ENCODE measurements around the gene TBC1D22B. TPM values are rescaled to one million over a fixed set of nuclear protein-coding genes. Genes with fewer than 3 reads are reported as not detected.
"Not testable (repeated sequence)": the region's sequence is repeated elsewhere in the genome, so short reads cannot be mapped to it uniquely, and the experiment has no call there.

Gene TBC1D22B
- total and polyA plus RNA-seq, 8 donors = 3.5 to 16.3 (median 6.2) TPM

DNA sequence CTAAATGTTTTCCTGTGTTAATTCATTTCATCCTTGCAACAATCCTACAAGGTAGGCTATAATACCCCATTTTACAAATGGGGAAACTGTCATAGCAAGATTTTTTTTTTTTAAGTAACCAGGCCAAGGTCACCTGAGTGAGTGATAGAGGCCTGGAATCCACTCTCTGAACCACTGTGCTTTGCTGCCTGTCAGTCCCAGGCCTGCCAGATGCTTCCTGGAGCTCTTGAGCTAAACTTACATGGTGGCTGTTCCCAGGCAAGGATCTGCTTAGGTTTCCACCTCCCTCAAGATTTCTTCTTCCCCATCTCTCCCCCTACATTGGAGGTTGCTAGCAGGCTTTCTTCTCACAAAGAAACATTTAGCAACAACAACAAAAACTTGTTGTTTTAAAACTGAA, 63.5 kb downstream of the TBC1D22B start:
- Histone ChIP-seq H3K4me3 (no peak overlapping the region), H3K27me3 (no peaks in the 10 kb centered on the region), H3K4me1 (peaks cover 0 to 25% (median 8%) of the 10 kb centered on the region in 4 donors), H3K36me3 (peaks cover 39 to 76% (median 76%) of the 10 kb centered on the region in 4 donors), H3K9me3 (no peaks in the 10 kb centered on the region), H3K27ac (no peak overlapping the region)
- intact Hi-C loops (cut with DNase I; ENCODE audit: low total_unique reads) = loop anchor here (10.0 kb wide), 2 partner anchors 244 to 374 kb away; partner anchors contain the start of gene MDGA1
- TF ChIP-seq, protein P1, sequence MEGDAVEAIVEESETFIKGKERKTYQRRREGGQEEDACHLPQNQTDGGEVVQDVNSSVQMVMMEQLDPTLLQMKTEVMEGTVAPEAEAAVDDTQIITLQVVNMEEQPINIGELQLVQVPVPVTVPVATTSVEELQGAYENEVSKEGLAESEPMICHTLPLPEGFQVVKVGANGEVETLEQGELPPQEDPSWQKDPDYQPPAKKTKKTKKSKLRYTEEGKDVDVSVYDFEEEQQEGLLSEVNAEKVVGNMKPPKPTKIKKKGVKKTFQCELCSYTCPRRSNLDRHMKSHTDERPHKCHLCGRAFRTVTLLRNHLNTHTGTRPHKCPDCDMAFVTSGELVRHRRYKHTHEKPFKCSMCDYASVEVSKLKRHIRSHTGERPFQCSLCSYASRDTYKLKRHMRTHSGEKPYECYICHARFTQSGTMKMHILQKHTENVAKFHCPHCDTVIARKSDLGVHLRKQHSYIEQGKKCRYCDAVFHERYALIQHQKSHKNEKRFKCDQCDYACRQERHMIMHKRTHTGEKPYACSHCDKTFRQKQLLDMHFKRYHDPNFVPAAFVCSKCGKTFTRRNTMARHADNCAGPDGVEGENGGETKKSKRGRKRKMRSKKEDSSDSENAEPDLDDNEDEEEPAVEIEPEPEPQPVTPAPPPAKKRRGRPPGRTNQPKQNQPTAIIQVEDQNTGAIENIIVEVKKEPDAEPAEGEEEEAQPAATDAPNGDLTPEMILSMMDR (IDR thresholded peaks at IDR 0.05) = no peak
- TF ChIP-seq POLR2AphosphoS5 (IDR thresholded peaks at IDR 0.05) = no peak
- TF ChIP-seq EP300 (IDR thresholded peaks at IDR 0.05) = no peak
- TF ChIP-seq POLR2A (IDR thresholded peaks at IDR 0.05) = no peak
- DNase-seq = no peak

DNA sequence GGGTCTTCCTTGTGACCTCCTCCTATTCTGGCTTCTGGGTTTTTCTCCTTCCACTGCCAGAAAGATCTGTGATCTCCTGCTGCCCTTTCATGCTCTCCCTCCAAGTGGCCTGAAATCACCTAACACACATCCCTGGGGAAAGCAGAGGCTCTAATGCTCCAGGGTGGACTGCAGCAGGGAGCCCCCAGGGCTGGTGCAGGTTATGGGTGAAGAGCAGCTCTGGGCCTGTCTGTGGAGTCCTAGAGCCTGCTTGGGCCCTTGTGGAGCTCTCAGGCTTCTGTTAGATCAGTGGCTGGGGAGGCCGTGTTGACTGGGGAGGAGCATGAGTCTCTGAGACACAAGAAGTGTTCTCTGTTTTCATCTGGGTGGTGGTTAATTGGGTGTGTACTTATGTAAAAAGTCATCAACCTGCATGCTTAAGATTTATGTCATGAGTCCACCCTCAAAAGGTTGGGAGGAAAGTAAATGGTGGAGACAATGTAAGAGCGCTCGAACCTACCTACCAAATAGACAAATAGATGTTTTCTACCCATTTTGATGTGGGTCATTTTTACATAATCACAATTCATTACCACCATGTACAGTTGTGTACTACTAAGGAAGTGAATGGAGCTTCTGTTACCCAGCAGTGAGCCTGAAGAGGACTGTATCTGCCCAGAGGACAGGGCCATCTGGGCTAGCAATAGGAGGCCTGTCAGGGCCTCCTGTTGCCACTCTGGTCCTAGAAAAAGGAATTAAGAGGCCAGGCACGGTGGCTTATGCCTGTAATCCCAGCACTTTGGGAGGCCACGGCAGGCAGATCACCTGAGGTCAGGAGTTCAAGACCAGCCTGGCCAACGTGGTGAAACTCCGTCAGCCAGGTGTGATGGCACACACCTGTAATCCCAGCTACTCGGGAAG, 64.2 kb downstream of the TBC1D22B start:
- no peak overlapping the region for H3K27ac ChIP-seq
- H3K9me3 ChIP-seq = no peaks in the 10 kb centered on the region
- TF ChIP-seq POLR2AphosphoS5 (IDR thresholded peaks at IDR 0.05) = no peak
- TF ChIP-seq EP300 (IDR thresholded peaks at IDR 0.05) = no peak
- TF ChIP-seq POLR2A (IDR thresholded peaks at IDR 0.05) = no peak
- TF ChIP-seq, protein P1 (IDR thresholded peaks at IDR 0.05) = no peak
- intact Hi-C loops (cut with DNase I; ENCODE audit: low total_unique reads) = loop anchor here (10.0 kb wide), 2 partner anchors 243 to 373 kb away; partner anchors contain the start of gene MDGA1
- no peak for DNase-seq
- peaks cover 0 to 25% (median 8%) of the 10 kb centered on the region in 4 donors for H3K4me1 ChIP-seq
- H3K27me3 ChIP-seq = no peaks in the 10 kb centered on the region
- H3K36me3 ChIP-seq = peaks cover 32 to 69% (median 69%) of the 10 kb centered on the region in 4 donors
- no peak overlapping the region for H3K4me3 ChIP-seq
- 81 to 91% (median 86%) methylated on average over 8 of the region's 8 CpGs for WGBS, 5 donors

DNA sequence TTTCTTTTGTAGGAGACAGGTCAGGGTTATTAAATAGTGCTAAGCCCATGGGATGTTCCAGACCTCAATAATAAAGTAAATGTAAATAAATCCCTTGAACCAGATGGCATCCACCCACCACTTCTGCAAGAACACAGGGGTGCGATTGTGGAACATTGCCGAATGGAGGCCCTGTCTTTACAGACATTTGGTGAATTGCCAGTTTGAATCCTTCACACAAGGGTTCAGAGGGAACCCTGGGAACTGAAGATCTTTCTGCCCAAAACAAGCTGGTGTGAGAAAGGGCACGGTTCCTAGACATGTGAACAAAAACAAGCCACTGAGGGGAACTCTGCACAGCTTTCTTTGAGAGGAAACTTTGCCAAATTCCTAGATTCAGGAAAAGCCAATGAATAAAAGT, 66.0 kb downstream of the TBC1D22B start:
- no peak for TF ChIP-seq POLR2A (IDR thresholded peaks at IDR 0.05)
- no peak for TF ChIP-seq POLR2AphosphoS5 (IDR thresholded peaks at IDR 0.05)
- TF ChIP-seq, protein P1 (IDR thresholded peaks at IDR 0.05) = no peak
- TF ChIP-seq EP300 (IDR thresholded peaks at IDR 0.05) = no peak
- Histone ChIP-seq H3K4me1 (peaks cover 0 to 25% (median 8%) of the 10 kb centered on the region in 4 donors), H3K27me3 (no peaks in the 10 kb centered on the region), H3K27ac (peak overlapping the region in 1 of 5 donors; percentile 57), H3K9me3 (no peaks in the 10 kb centered on the region), H3K4me3 (no peak overlapping the region), H3K36me3 (peaks cover 19 to 53% (median 52%) of the 10 kb centered on the region in 4 donors)
- WGBS, 5 donors = 14 to 41% (median 29%) methylated on average over 3 of the region's 3 CpGs
- intact Hi-C loops (cut with DNase I; ENCODE audit: low total_unique reads) = loop anchor here (10.0 kb wide), 2 partner anchors 241 to 371 kb away; partner anchors contain the start of gene MDGA1
- DNase-seq = peak in 1 of 2 donors; percentile 44

DNA sequence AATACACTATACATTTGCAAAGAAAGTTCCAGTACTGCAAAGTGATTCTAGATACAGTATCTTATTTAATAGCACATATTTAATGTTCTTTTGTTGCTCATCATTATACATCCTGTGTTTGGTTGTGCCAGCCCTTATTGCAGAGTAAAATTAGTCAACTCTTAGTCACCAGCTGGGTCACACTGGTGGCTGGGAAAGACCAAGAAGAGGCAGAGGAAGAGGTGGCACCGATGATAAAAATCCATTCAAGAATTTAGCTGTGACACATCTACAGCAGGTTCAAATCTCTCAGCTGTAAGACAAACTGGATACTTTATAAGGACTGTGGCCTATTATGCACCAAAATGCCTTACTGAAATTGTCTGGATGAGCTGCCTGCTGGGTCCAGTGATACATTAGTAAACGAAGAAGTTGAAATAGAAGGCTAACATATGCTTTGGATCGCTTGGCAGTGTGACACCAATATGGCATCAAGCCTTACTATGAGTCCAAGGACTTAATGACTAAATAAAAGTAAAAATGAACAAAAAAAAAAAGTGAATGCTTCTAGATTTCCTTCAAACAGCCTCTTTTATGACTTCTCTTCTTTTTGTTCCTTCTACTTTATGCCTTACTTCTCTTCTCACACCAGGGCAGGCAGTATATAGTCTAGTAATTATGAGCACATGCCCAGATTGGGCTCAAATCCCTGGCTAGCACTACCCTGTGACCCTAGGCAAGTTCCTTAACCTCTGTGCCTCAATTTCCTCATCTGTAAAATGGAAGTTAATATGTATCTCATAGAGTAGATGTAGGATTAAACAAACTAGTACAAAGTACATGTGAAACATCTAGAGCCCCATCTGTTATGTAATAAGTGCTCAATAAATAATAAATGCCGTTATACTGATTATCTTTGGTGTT, 66.8 kb downstream of the TBC1D22B start:
- Histone ChIP-seq H3K4me1 (peaks cover 0 to 25% (median 8%) of the 10 kb centered on the region in 4 donors), H3K27ac (peak overlapping the region in 1 of 5 donors; percentile 57), H3K36me3 (peaks cover 11 to 52% (median 51%) of the 10 kb centered on the region in 4 donors), H3K27me3 (no peaks in the 10 kb centered on the region), H3K4me3 (no peak overlapping the region), H3K9me3 (no peaks in the 10 kb centered on the region)
- 44 to 71% (median 55%) methylated on average over 4 of the region's 4 CpGs for WGBS, 5 donors
- TF ChIP-seq, protein P1 (IDR thresholded peaks at IDR 0.05) = no peak
- no peak for TF ChIP-seq EP300 (IDR thresholded peaks at IDR 0.05)
- TF ChIP-seq POLR2AphosphoS5 (IDR thresholded peaks at IDR 0.05) = no peak
- TF ChIP-seq POLR2A (IDR thresholded peaks at IDR 0.05) = no peak
- intact Hi-C loops (cut with DNase I; ENCODE audit: low total_unique reads) = loop anchor here (10.0 kb wide), 2 partner anchors 240 to 370 kb away; partner anchors contain the start of gene MDGA1
- DNase-seq = peak in 1 of 2 donors; percentile 29

DNA sequence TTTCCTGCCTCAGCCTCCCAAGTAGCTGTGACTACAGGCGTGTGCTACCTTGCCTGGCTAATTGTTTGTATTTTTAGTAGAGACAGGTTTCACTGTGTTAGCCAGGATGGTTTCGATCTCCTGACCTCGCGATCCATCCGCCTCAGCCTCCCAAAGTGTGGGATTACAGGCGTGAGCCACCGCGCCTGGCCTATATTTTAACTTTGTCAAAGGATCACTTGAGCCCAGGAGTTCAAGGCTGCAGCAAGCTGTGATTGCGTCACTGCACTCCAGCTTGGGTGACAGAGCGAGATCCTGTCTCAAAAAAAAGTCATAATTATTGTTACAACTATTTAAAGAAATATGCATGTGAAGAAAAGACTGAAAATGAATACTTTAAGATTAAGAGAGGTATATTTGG, 72.8 kb downstream of the TBC1D22B start:
- H3K4me1 ChIP-seq; DNase-seq; H3K4me3 ChIP-seq; H3K27ac ChIP-seq; H3K9me3 ChIP-seq; intact Hi-C loops (cut with DNase I; ENCODE audit: low total_unique reads); H3K27me3 ChIP-seq: not testable (repeated sequence)
- H3K36me3 ChIP-seq = peaks cover 5 to 47% (median 42%) of the 10 kb centered on the region in 4 donors
- WGBS, 5 donors = 92 to 98% (median 95%) methylated on average over 10 of the region's 10 CpGs
